HepG2 (cell line): Measurements from ENCODE around the gene CD7. TPM values are rescaled to one million over a fixed set of nuclear protein-coding genes. Genes with fewer than 3 reads are reported as not detected.

ENCODE experiments used
- KAT7 ChIP-seq: IDR thresholded peaks from 2 replicates; pipeline ENCODE4 v1.6.1; 2018; ENCODE audit warnings: borderline replicate concordance, missing compliant biosample characterization
- NCOR1 ChIP-seq: fragments of 200-600 bp; sonication (generic); IDR thresholded peaks from 2 replicates; pipeline ENCODE4 v1.7.0; 2017; ENCODE audit warnings: antibody characterized with exemption, low read length, borderline replicate concordance
- POLR2G ChIP-seq: fragments of 200-400 bp; formaldehyde crosslinking; IDR thresholded peaks from 2 replicates; pipeline ENCODE4 v1.6.1; 2018; ENCODE audit warnings: mild to moderate bottlenecking, low read depth, low read length, moderate library complexity
- RAD51 ChIP-seq: fragments of 450-650 bp; IDR thresholded peaks from 2 replicates; pipeline ENCODE4 v1.6.1; 2016; ENCODE audit warnings: borderline replicate concordance
- SAP130 ChIP-seq: IDR thresholded peaks from 2 replicates; pipeline ENCODE4 v1.6.1; 2016; ENCODE audit warnings: low read depth
- SNRNP70 ChIP-seq: fragments of 200-400 bp; formaldehyde crosslinking; IDR thresholded peaks from 2 replicates; pipeline ENCODE4 v1.6.1; 2017; ENCODE audit warnings: mild to moderate bottlenecking, low read depth, low read length, moderate library complexity
- SUZ12 ChIP-seq: fragments of 150-350 bp; IDR thresholded peaks from 2 replicates; pipeline ENCODE4 v1.6.1; 2014; ENCODE audit warnings: low read depth, low read length
- TBX2 ChIP-seq: sonication (generic); formaldehyde crosslinking; IDR thresholded peaks from 2 replicates; pipeline ENCODE4 v1.5.0; 2020; ENCODE audit warnings: missing genetic modification reagents, mild to moderate bottlenecking, borderline replicate concordance
- ZBTB20 ChIP-seq: sonication (generic); formaldehyde crosslinking; IDR thresholded peaks from 2 replicates; pipeline ENCODE4 v1.8.1; 2023; ENCODE audit warnings: missing genetic modification reagents, low read depth, mild to moderate bottlenecking, borderline replicate concordance
- ZBTB38 ChIP-seq: sonication (generic); formaldehyde crosslinking; IDR thresholded peaks from 2 replicates; pipeline ENCODE4 v1.5.1; 2020; ENCODE audit warnings: mild to moderate bottlenecking, missing genetic modification reagents
- ZBTB42 ChIP-seq: sonication (generic); formaldehyde crosslinking; IDR thresholded peaks from 2 replicates; pipeline ENCODE4 v1.5.0; 2020; ENCODE audit warnings: mild to moderate bottlenecking, missing genetic modification reagents
- ZNF230 ChIP-seq: sonication (generic); formaldehyde crosslinking; IDR thresholded peaks from 2 replicates; pipeline ENCODE4 v1.4.0; 2020; ENCODE audit warnings: mild to moderate bottlenecking, missing genetic modification reagents
- ZNF598 ChIP-seq: sonication (generic); formaldehyde crosslinking; IDR thresholded peaks from 2 replicates; pipeline ENCODE4 v1.5.1; 2020; ENCODE audit warnings: mild to moderate bottlenecking, missing genetic modification reagents, borderline replicate concordance
- polyA plus RNA-seq, 8 experiments: library from polyadenylated mRNA; depleted of rRNA in 3 of 8; stranded (reverse) in 7 of 8; unstranded in 1 of 8; fragments of >200 nt; fragmentation: Illumina TruSeq in 4 of 8; extraction: Trizol in 4 of 8; gene quantifications; 2 replicates each; pipeline versions ENCODE4 v1.2.1 to v1.2.3, GENCODE V29; 2011 to 2016; ENCODE audit warnings: low read depth in 4 of 8, missing spikeins in 1 of 8, mixed read lengths in 1 of 8; ENCODE audit not compliant: insufficient read depth in 1 of 8
- total RNA-seq, 5 experiments: library from RNA; depleted of rRNA; stranded (reverse); fragments of >200 nt; fragmentation: Illumina TruSeq; extraction: Trizol; gene quantifications; 2 replicates each; pipeline ENCODE4 v1.2.3, GENCODE V29; 2016; ENCODE audit warnings: low read depth in 1 of 5
- TF ChIP-seq, protein P1 (sequence below): sonication (generic); formaldehyde crosslinking; IDR thresholded peaks from 2 replicates; pipeline ENCODE4 v1.5.0; 2020; ENCODE audit warnings: mild to moderate bottlenecking, missing genetic modification reagents, borderline replicate concordance
- TF ChIP-seq, protein P2 (sequence below): sonication (generic); formaldehyde crosslinking; IDR thresholded peaks from 2 replicates; pipeline ENCODE4 v1.9.0; 2022; ENCODE audit warnings: low read depth, missing genetic modification reagents
- TF ChIP-seq, protein P3 (sequence below): sonication (generic); formaldehyde crosslinking; IDR thresholded peaks from 2 replicates; pipeline ENCODE4 v1.4.0; 2020; ENCODE audit warnings: mild to moderate bottlenecking, missing genetic modification reagents
- TF ChIP-seq, protein P4 (sequence below): sonication (generic); formaldehyde crosslinking; IDR thresholded peaks from 2 replicates; pipeline ENCODE4 v1.8.1; 2023; ENCODE audit warnings: missing genetic modification reagents, inconsistent platforms, borderline replicate concordance
- TF ChIP-seq, protein P5 (sequence below): sonication (generic); formaldehyde crosslinking; IDR thresholded peaks from 2 replicates; pipeline ENCODE4 v1.5.1; 2020; ENCODE audit warnings: missing genetic modification reagents, mild to moderate bottlenecking, borderline replicate concordance

The CD7 gene
- total and polyA plus RNA-seq, 2 of the 13 experiments (the other 11 are each of a cell fraction or from before 2014, with no cell fraction given): 67.6 to 76.4 TPM

DNA sequence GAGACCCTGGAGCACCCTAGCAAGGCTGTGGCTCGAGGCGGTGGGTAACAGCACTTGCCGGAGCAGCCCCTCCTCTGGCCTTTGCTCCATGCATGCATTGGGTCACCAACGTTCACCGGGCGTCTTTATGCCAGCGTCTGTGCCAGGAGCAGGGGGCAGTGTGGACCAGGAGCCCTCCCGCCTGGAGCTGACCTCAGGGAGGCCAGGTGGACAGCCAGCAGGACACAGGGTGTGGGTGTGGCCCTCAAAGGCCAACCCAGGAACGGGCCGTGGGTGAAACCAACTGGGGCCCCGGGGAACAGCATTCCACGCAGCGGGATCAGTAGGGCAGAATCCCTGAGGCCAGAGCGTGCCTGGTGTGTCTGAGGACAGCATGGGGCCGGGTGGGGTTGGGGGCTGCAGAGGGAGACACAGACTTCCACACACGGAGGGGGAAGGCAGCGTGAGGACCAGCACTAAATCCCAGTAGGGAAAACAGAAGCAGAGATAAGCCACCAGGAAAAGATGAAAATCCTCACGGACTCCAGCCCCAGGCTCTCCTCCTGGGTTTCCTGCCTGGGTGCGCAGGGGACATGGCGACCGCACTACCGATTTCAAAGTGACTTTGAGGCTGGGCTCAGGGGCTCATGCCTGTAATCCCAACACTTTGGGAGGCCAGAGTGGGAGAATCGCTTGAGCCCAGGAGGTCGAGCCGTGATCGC, 2.9 kb upstream of the CD7 start (continued):
- TF ChIP-seq NCOR1: peak; percentile 62
- TF ChIP-seq, protein P1, sequence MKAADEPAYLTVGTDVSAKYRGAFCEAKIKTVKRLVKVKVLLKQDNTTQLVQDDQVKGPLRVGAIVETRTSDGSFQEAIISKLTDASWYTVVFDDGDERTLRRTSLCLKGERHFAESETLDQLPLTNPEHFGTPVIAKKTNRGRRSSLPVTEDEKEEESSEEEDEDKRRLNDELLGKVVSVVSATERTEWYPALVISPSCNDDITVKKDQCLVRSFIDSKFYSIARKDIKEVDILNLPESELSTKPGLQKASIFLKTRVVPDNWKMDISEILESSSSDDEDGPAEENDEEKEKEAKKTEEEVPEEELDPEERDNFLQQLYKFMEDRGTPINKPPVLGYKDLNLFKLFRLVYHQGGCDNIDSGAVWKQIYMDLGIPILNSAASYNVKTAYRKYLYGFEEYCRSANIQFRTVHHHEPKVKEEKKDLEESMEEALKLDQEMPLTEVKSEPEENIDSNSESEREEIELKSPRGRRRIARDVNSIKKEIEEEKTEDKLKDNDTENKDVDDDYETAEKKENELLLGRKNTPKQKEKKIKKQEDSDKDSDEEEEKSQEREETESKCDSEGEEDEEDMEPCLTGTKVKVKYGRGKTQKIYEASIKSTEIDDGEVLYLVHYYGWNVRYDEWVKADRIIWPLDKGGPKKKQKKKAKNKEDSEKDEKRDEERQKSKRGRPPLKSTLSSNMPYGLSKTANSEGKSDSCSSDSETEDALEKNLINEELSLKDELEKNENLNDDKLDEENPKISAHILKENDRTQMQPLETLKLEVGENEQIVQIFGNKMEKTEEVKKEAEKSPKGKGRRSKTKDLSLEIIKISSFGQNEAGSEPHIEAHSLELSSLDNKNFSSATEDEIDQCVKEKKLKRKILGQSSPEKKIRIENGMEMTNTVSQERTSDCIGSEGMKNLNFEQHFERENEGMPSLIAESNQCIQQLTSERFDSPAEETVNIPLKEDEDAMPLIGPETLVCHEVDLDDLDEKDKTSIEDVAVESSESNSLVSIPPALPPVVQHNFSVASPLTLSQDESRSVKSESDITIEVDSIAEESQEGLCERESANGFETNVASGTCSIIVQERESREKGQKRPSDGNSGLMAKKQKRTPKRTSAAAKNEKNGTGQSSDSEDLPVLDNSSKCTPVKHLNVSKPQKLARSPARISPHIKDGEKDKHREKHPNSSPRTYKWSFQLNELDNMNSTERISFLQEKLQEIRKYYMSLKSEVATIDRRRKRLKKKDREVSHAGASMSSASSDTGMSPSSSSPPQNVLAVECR (CRISPR knock-in tag): 0 out of 2 replicates have a peak, but pooled peaks have one; percentile 59
- peak; percentile 42 for TF ChIP-seq SAP130 (CRISPR knock-in tag)
- no peak; the same call in 1 of the 2 replicates for TF ChIP-seq KAT7 (CRISPR knock-in tag)
- TF ChIP-seq, protein P2, sequence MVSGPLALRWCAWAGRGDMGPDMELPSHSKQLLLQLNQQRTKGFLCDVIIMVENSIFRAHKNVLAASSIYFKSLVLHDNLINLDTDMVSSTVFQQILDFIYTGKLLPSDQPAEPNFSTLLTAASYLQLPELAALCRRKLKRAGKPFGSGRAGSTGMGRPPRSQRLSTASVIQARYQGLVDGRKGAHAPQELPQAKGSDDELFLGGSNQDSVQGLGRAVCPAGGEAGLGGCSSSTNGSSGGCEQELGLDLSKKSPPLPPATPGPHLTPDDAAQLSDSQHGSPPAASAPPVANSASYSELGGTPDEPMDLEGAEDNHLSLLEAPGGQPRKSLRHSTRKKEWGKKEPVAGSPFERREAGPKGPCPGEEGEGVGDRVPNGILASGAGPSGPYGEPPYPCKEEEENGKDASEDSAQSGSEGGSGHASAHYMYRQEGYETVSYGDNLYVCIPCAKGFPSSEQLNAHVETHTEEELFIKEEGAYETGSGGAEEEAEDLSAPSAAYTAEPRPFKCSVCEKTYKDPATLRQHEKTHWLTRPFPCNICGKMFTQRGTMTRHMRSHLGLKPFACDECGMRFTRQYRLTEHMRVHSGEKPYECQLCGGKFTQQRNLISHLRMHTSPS (CRISPR knock-in tag): peak; percentile 93
- TF ChIP-seq RAD51: no peak
- 0 out of 2 replicates have a peak, but pooled peaks have one; percentile 13 for TF ChIP-seq ZNF598 (CRISPR knock-in tag)
- TF ChIP-seq, protein P3, sequence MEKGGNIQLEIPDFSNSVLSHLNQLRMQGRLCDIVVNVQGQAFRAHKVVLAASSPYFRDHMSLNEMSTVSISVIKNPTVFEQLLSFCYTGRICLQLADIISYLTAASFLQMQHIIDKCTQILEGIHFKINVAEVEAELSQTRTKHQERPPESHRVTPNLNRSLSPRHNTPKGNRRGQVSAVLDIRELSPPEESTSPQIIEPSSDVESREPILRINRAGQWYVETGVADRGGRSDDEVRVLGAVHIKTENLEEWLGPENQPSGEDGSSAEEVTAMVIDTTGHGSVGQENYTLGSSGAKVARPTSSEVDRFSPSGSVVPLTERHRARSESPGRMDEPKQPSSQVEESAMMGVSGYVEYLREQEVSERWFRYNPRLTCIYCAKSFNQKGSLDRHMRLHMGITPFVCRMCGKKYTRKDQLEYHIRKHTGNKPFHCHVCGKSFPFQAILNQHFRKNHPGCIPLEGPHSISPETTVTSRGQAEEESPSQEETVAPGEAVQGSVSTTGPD (CRISPR knock-in tag): 0 out of 2 replicates have a peak, but pooled peaks have one; percentile 45
- TF ChIP-seq POLR2G: peak; percentile 62; the same call in 1 of the 2 replicates
- TF ChIP-seq SNRNP70: no peak
- peak; percentile 62; the same call in 1 of the 2 replicates for TF ChIP-seq ZNF230 (CRISPR knock-in tag)
- no peak for TF ChIP-seq ZBTB42
- TF ChIP-seq ZBTB38 (CRISPR knock-in tag): no peak; the same call in 1 of the 2 replicates
- peak; percentile 72; the same call in 1 of the 2 replicates for TF ChIP-seq ZBTB20
- TF ChIP-seq, protein P4, sequence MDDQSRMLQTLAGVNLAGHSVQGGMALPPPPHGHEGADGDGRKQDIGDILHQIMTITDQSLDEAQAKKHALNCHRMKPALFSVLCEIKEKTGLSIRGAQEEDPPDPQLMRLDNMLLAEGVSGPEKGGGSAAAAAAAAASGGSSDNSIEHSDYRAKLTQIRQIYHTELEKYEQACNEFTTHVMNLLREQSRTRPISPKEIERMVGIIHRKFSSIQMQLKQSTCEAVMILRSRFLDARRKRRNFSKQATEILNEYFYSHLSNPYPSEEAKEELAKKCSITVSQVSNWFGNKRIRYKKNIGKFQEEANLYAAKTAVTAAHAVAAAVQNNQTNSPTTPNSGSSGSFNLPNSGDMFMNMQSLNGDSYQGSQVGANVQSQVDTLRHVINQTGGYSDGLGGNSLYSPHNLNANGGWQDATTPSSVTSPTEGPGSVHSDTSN (CRISPR knock-in tag): no peak
- no peak for TF ChIP-seq SUZ12
- TF ChIP-seq TBX2 (CRISPR knock-in tag): peak; percentile 41; the same call in 1 of the 2 replicates
- TF ChIP-seq, protein P5, sequence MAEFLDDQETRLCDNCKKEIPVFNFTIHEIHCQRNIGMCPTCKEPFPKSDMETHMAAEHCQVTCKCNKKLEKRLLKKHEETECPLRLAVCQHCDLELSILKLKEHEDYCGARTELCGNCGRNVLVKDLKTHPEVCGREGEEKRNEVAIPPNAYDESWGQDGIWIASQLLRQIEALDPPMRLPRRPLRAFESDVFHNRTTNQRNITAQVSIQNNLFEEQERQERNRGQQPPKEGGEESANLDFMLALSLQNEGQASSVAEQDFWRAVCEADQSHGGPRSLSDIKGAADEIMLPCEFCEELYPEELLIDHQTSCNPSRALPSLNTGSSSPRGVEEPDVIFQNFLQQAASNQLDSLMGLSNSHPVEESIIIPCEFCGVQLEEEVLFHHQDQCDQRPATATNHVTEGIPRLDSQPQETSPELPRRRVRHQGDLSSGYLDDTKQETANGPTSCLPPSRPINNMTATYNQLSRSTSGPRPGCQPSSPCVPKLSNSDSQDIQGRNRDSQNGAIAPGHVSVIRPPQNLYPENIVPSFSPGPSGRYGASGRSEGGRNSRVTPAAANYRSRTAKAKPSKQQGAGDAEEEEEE: no peak; the same call in 1 of the 2 replicates
